HCT116 (cell line): ENCODE data around the gene ATP4A. TPM values are rescaled to one million over a fixed set of nuclear protein-coding genes. Genes with fewer than 3 reads are reported as not detected.

ENCODE experiments used
- ATAC-seq: fragments of 200-7000 bp; cut with Tn5 transposase; 2 replicates; pipeline ENCODE4 v1.9.1; 2020; ENCODE audit warnings: mild to moderate bottlenecking, moderate library complexity
- BruUV-seq: library from RNA; stranded (reverse); fragments of 400-500 nt; replicated peaks from 2 replicates; lab custom pipeline; 2021; lab: Mats Ljungman, UMichigan
- CTCF ChIA-PET: fragments of 300-600 bp; sonication (Branson Sonifier 250); formaldehyde crosslinking; loops from one replicate; lab custom pipeline; 2021; ENCODE audit warnings: antibody characterized with exemption; lab: Charles Lee
- POLR2A ChIA-PET: fragments of 300-600, 350-600 bp; sonication (Branson Sonifier 250); formaldehyde crosslinking; loops from one replicate; lab custom pipeline; 2021; ENCODE audit warnings: antibody characterized with exemption; lab: Charles Lee
- RAD21 ChIA-PET, 2 experiments: fragments of 300-600 bp; sonication (Branson Sonifier 250); formaldehyde crosslinking; loops; one replicate each; lab custom pipeline; 2023; ENCODE audit warnings: low total read pairs in 2 of 2; ENCODE audit not compliant: uncharacterized antibody in 2 of 2, unreplicated experiment in 2 of 2, low non-redundant PET in 1 of 2; lab: Charles Lee
- DNase-seq: peaks from one replicate; pipeline ENCODE4 v3.0.0-alpha.2; 2010; ENCODE audit warnings: low read depth, low spot score
- H2AFZ ChIP-seq: fragments of 200-600 bp; shearing (Covaris generic), sonication (generic); 2 replicates; pipeline ENCODE4 v1.6.1; 2017; ENCODE audit warnings: low read depth, mixed run types, mixed read lengths, antibody characterized with exemption, low read length; ENCODE audit not compliant: poor library complexity, severe bottlenecking
- H3K27ac ChIP-seq: 2 replicates; pipeline ENCODE4 v1.5.1; 2012; ENCODE audit warnings: low read depth, low read length
- H3K27me3 ChIP-seq: fragments of 200-600 bp; sonication (generic); 2 replicates; pipeline ENCODE4 v1.6.1; 2016; ENCODE audit warnings: mixed run types, low read length, mixed read lengths; ENCODE audit not compliant: insufficient read depth
- H3K36me3 ChIP-seq, 2 experiments: fragments of 200-500 bp in 1 of 2; fragments of 200-600 bp in 1 of 2; sonication (Bioruptor generic) in 1 of 2; sonication (generic) in 1 of 2; 2 replicates each; pipeline versions ENCODE4 v1.5.1 to v1.6.1; 2014 to 2016; ENCODE audit warnings: low read length in 2 of 2, inconsistent platforms in 1 of 2, mixed read lengths in 1 of 2, mixed run types in 1 of 2; ENCODE audit not compliant: insufficient read depth in 2 of 2, control insufficient read depth in 1 of 2
- H3K4me1 ChIP-seq, 2 experiments: fragments of 200-600 bp in 1 of 2; sonication (generic) in 1 of 2; 2 replicates each; pipeline versions ENCODE4 v1.5.1 to v1.6.1; 2012 to 2017; ENCODE audit warnings: low read length in 2 of 2, inconsistent platforms in 1 of 2, mild to moderate bottlenecking in 1 of 2, mixed read lengths in 1 of 2, mixed run types in 1 of 2, moderate library complexity in 1 of 2; ENCODE audit not compliant: insufficient read depth in 2 of 2, control insufficient read depth in 1 of 2
- H3K4me2 ChIP-seq: fragments of 200-600 bp; sonication (generic); 2 replicates; pipeline ENCODE4 v1.6.1; 2017; ENCODE audit warnings: mixed run types, low read length, mixed read lengths
- H3K4me3 ChIP-seq, 2 experiments: fragments of 200-600 bp in 1 of 2; sonication (generic) in 1 of 2; replicated peaks in 1 of 2; 2 replicates each; pipeline ENCODE4 v1.5.1; 2011 to 2016; ENCODE audit warnings: low read length in 2 of 2, control low read depth in 1 of 2, low read depth in 1 of 2, mild to moderate bottlenecking in 1 of 2, mixed read lengths in 1 of 2, mixed run types in 1 of 2
- H3K79me2 ChIP-seq: fragments of 200-600 bp; sonication (generic); 2 replicates; pipeline ENCODE4 v1.6.1; 2017; ENCODE audit warnings: mild to moderate bottlenecking, mixed run types, low read length, moderate library complexity, mixed read lengths; ENCODE audit not compliant: insufficient read depth
- H3K9ac ChIP-seq: fragments of 200-600 bp; sonication (generic); 2 replicates; pipeline ENCODE4 v1.6.1; 2016; ENCODE audit warnings: low read length, mixed read lengths
- H3K9me2 ChIP-seq: fragments of 200-600 bp; sonication (generic), shearing (Covaris generic); 2 replicates; pipeline ENCODE4 v1.6.1; 2017; ENCODE audit warnings: mixed run types, mild to moderate bottlenecking, moderate library complexity; ENCODE audit not compliant: insufficient read depth
- H3K9me3 ChIP-seq, 2 experiments: fragments of 200-500 bp in 1 of 2; fragments of 200-600 bp in 1 of 2; sonication (Bioruptor generic) in 1 of 2; sonication (generic) in 1 of 2; 2 replicates each; pipeline ENCODE4 v1.6.1; 2014 to 2017; ENCODE audit warnings: low read length in 2 of 2, mixed read lengths in 2 of 2, inconsistent platforms in 1 of 2, low read depth in 1 of 2, mild to moderate bottlenecking in 1 of 2, mixed run types in 1 of 2, moderate library complexity in 1 of 2; ENCODE audit not compliant: control insufficient read depth in 1 of 2, insufficient read depth in 1 of 2
- H4K20me1 ChIP-seq: fragments of 200-600 bp; sonication (generic), shearing (Covaris generic); 2 replicates; pipeline ENCODE4 v1.6.1; 2017; ENCODE audit warnings: mixed run types, mild to moderate bottlenecking, moderate library complexity; ENCODE audit not compliant: insufficient read depth
- ATF3 ChIP-seq: IDR thresholded peaks from 2 replicates; pipeline ENCODE4 v1.6.1; 2012
- CBX3 ChIP-seq: IDR thresholded peaks from 2 replicates; pipeline ENCODE4 v1.6.1; 2012; ENCODE audit warnings: low read depth
- JUND ChIP-seq: IDR thresholded peaks from 2 replicates; pipeline ENCODE4 v1.6.1; 2012
- MAX ChIP-seq: IDR thresholded peaks from 2 replicates; pipeline ENCODE4 v1.6.1; 2012
- REST ChIP-seq: IDR thresholded peaks from 2 replicates; pipeline ENCODE4 v1.6.1; 2012; ENCODE audit warnings: low read depth
- YY1 ChIP-seq: IDR thresholded peaks from 2 replicates; pipeline ENCODE4 v1.6.1; 2011; ENCODE audit warnings: low read length, low read depth, moderate library complexity, mild to moderate bottlenecking; ENCODE audit not compliant: insufficient replicate concordance; ENCODE audit errors: extremely low read depth
- ZFX ChIP-seq: fragments of 450-650 bp; IDR thresholded peaks from 2 replicates; pipeline ENCODE4 v1.6.1; 2017
- ZNF274 ChIP-seq: fragments of 200-500 bp; sonication (Bioruptor generic); IDR thresholded peaks from 2 replicates; pipeline ENCODE4 v1.6.1; 2014; ENCODE audit warnings: mild to moderate bottlenecking, low read depth, low read length, inconsistent platforms
- intact Hi-C: fragments of 100-400 bp; cut with micrococcal nuclease; formaldehyde crosslinking; loops from 2 replicates; pipeline ENCODE4 v1.10.0; 2022
- total RNA-seq: library from RNA; stranded (reverse); gene quantifications from one replicate; pipeline ENCODE4 v1.2.1, GENCODE V29; 2021; ENCODE audit not compliant: unreplicated experiment

ATP4A gene
- total RNA-seq, 1 experiment from 2014 or later: 0.27 TPM

- intact Hi-C loops: no loop called here
- ATAC-seq: no peak
- Histone ChIP-seq H3K4me3 (no peak overlapping the region), H3K4me2 (no peak overlapping the region), H4K20me1 (no peaks in the 10 kb centered on the region), H3K36me3 (no peaks in the 10 kb centered on the region)
- CTCF ChIA-PET: no interaction called here
- TF ChIP-seq MAX: no peak
- TF ChIP-seq YY1: no peak
- TF ChIP-seq CBX3: no peak
- no peak for TF ChIP-seq ZNF274
- no peak for TF ChIP-seq ATF3
- TF ChIP-seq, all 23 proteins: peak for 0
- Histone ChIP-seq H3K79me2 (no peaks in the 10 kb centered on the region), H3K27ac (no peak overlapping the region), H2AFZ (no peak overlapping the region), H3K9ac (no peak overlapping the region), H3K4me1 (peaks cover 0 to 12% of the 10 kb centered on the region in 2 experiments; a peak in 2 of 4 replicates), H3K9me2 (no peaks in the 10 kb centered on the region), H3K27me3 (no peaks in the 10 kb centered on the region), H3K9me3 (no peaks in the 10 kb centered on the region)
- no TSS peak for BruUV-seq
- ChIA-PET POLR2A (no interaction called here), RAD21 (no interaction called here)
- no peak for DNase-seq
Observed at GRCh38 chr19:35560271-35560670, 3.2 kb downstream of the ATP4A start.

- Histone ChIP-seq H3K79me2 (no peaks in the 10 kb centered on the region), H3K4me3 (no peak overlapping the region), H3K9ac (no peak overlapping the region), H2AFZ (no peak overlapping the region), H3K27ac (no peak overlapping the region), H3K27me3 (no peaks in the 10 kb centered on the region), H4K20me1 (no peaks in the 10 kb centered on the region), H3K4me1 (peaks cover 0 to 12% of the 10 kb centered on the region in 2 experiments; a peak in 2 of 4 replicates), H3K9me2 (no peaks in the 10 kb centered on the region), H3K4me2 (no peak overlapping the region), H3K9me3 (no peaks in the 10 kb centered on the region), H3K36me3 (no peaks in the 10 kb centered on the region)
- ChIA-PET CTCF (no interaction called here), POLR2A (no interaction called here), RAD21 (no interaction called here)
- intact Hi-C loops: no loop called here
- ATAC-seq: no peak
- TF ChIP-seq JUND (no peak), REST (no peak), CBX3 (no peak), ZFX (no peak)
- no TSS peak for BruUV-seq
- DNase-seq: no peak
Observed at GRCh38 chr19:35559781-35560180, 3.7 kb downstream of the ATP4A start.
